CD4-positive, alpha-beta T cell treated with Interleukin-2 at 100 ng/mL for 4 hours (primary cell): ENCODE data around the gene AXIN1.
A peak's percentile ranks its signal among the peaks of the same experiment; 100 is the strongest.
"Not testable (repeated sequence)": the region's sequence is repeated elsewhere in the genome, so short reads cannot be mapped to it uniquely, and the experiment has no call there.

Experiments used
- DNase-seq: peaks from one replicate; pipeline ENCODE4 v3.0.0-alpha.2; 2020; ENCODE audit warnings: low spot score

Gene AXIN1

GRCh38 chr16:369866-370436 is 17.4 kb upstream of the AXIN1 start:
- DNase-seq: no peak

- no peak for DNase-seq
Observed at GRCh38 chr16:369275-369865, 16.8 kb upstream of the AXIN1 start.

- no peak for DNase-seq
Observed at GRCh38 chr16:368388-369158, 16.1 kb upstream of the AXIN1 start.

GRCh38 chr16:367333-367903 is 14.9 kb upstream of the AXIN1 start:
- DNase-seq: no peak

GRCh38 chr16:366476-366875 is 14.0 kb upstream of the AXIN1 start:
- no peak for DNase-seq

GRCh38 chr16:364595-365491 is 12.3 kb upstream of the AXIN1 start:
- DNase-seq: no peak

GRCh38 chr16:363766-364490 is 11.4 kb upstream of the AXIN1 start:
- no peak for DNase-seq

- DNase-seq: no peak
Observed at GRCh38 chr16:363110-363765, 10.7 kb upstream of the AXIN1 start.

- not testable (repeated sequence) for DNase-seq
Observed at GRCh38 chr16:362702-362999, 10.1 kb upstream of the AXIN1 start.

- peak; percentile 78 for DNase-seq
Observed at GRCh38 chr16:361872-362701, 9.6 kb upstream of the AXIN1 start.

- DNase-seq: no peak
Observed at GRCh38 chr16:361341-361871, 8.9 kb upstream of the AXIN1 start.

- no peak for DNase-seq
Observed at GRCh38 chr16:360698-361336, 8.3 kb upstream of the AXIN1 start.

GRCh38 chr16:359871-360697 is 7.6 kb upstream of the AXIN1 start:
- no peak for DNase-seq

- no peak for DNase-seq
Observed at GRCh38 chr16:359067-359763, 6.7 kb upstream of the AXIN1 start.

GRCh38 chr16:356741-357140 is 4.2 kb upstream of the AXIN1 start:
- no peak for DNase-seq

GRCh38 chr16:354971-355461 is 2.5 kb upstream of the AXIN1 start:
- peak; percentile 61 for DNase-seq

GRCh38 chr16:354291-354881 is 1.9 kb upstream of the AXIN1 start:
- no peak for DNase-seq
